WI38 (cell line): ENCODE measurements around the gene BNIP3.
"Not testable (repeated sequence)": the region's sequence is repeated elsewhere in the genome, so short reads cannot be mapped to it uniquely, and the experiment has no call there.

Experiments
- H3K4me3 ChIP-seq: 2 replicates; pipeline ENCODE4 v1.5.1; 2011; ENCODE audit warnings: low read depth, mild to moderate bottlenecking, control low read depth, low read length
- TF ChIP-seq, protein P1 (sequence below): IDR thresholded peaks from 2 replicates; pipeline ENCODE4 v1.5.1; 2012; ENCODE audit warnings: low read depth, mild to moderate bottlenecking, control low read depth, low read length

Gene BNIP3

DNA sequence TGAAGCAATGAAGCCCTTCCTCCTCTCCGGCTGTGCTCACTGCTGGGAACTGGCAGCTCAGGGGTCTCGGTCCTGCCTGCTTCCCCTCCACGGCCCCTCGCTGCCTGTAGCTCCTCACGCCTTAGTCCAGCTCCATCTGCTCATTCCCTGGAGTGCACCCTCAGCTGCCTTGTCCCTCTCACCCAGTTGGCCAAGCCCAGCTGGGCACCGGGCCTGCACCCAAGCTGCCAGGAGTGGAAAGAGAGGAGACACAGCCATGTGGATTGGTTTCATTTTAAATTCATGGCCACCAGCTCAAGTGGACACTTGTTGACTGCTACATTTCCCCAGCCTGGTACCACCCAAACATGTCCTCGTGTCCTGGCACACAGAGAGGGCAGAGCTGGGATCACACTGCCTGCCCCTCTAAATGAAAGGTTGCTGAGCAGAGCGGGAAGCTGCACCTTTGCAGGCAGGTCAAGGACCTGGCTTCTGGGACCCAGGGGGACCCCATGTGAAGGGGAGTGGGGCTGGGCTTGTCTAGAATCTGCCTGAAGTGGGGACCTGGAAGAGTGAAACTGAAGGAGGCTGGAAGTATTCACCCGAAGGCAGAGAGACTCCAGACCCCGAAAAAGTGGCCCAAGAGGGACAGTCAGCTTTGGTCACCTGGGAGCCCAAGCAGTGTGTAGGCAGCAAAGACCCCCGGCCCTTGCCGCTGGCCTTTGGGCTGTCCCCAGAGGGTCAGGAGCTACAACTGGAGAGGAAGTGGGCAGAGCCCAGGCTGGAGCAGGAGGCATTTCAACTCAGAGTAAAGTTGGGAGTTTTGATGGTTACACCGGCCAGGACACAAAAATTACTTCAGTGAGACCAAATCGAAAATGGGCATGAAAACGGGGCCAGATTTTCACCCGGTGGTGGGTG is 15.0 kb upstream of the BNIP3 start:
- TF ChIP-seq, protein P1, sequence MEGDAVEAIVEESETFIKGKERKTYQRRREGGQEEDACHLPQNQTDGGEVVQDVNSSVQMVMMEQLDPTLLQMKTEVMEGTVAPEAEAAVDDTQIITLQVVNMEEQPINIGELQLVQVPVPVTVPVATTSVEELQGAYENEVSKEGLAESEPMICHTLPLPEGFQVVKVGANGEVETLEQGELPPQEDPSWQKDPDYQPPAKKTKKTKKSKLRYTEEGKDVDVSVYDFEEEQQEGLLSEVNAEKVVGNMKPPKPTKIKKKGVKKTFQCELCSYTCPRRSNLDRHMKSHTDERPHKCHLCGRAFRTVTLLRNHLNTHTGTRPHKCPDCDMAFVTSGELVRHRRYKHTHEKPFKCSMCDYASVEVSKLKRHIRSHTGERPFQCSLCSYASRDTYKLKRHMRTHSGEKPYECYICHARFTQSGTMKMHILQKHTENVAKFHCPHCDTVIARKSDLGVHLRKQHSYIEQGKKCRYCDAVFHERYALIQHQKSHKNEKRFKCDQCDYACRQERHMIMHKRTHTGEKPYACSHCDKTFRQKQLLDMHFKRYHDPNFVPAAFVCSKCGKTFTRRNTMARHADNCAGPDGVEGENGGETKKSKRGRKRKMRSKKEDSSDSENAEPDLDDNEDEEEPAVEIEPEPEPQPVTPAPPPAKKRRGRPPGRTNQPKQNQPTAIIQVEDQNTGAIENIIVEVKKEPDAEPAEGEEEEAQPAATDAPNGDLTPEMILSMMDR, result no peak
- H3K4me3 ChIP-seq, result no peak overlapping the region

DNA sequence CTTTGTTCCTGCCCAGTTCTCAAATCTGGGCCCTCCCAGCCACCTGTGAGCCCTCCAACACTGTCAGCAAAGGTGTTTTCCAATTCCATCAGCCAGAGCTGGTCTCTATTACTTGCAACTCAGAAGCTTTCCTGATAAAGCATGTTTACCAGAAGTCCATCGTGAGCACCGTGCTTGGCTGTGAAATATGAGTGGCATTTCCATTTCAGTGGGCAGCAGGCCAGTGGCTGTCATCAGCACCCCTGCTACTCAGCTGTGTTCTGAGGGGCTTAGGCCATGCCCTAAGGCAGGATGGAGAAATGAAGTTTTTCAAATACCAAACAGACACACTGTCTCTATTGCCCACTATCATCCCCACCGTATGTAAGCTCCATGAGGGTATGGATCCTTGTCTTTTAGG is 12.7 kb upstream of the BNIP3 start:
- TF ChIP-seq, protein P1, result no peak
- H3K4me3 ChIP-seq, result no peak overlapping the region

DNA sequence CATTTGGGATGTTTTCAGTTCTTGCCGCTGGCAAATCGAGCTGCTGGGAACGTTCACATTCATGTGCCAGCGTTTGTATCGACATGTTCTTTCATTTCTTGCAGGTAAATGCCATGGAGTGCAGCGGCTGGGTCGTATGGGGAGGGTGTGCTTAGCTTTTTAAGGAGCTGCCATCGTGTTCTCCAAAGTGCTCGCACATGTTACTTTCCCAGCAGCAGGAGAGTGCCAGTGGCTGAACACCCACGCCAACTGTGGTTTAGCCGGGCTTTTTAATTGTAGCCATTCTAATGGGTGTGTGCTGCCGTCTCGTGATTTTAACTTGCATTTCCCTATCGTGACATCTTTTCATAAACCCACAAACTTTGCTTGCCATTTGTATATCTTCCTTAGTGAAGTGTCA is 11.6 kb upstream of the BNIP3 start:
- H3K4me3 ChIP-seq, result no peak overlapping the region
- TF ChIP-seq, protein P1, result no peak

DNA sequence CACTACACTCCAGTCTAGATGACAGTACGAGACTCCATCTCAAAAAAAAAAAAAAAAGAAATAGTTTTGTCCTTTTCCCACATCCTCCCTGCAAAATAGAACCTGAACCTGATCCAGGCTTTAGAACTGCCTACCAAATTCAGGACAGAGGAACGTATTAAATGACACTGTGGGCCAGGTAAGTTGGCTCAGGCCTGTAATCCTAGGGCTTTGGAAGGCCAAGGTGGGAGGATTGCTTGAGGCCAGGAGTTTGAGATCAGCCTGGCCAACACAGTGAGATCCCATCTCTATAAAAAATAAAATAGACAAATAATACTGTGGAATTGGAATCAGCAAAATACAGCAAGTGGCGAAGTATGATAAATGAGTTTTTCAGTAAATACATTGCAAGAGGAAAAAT is 10.0 kb upstream of the BNIP3 start:
- TF ChIP-seq, protein P1, result no peak
- H3K4me3 ChIP-seq, result no peak overlapping the region

DNA sequence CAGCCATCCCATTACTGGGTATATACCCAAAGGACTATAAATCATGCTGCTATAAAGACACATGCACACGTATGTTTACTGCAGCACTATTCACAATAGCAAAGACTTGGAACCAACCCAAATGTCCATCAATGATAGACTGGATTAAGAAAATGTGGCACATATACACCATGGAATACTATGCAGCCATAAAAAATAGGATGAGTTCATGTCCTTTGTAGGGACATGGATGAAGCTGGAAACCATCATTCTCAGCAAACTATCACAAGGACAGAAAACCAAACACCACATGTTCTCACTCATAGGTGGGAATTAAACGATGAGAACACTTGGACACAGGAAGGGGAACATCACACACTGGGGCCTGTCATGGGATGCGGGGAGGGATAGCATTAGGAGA is 6.1 kb upstream of the BNIP3 start:
- H3K4me3 ChIP-seq, result not testable (repeated sequence)

DNA sequence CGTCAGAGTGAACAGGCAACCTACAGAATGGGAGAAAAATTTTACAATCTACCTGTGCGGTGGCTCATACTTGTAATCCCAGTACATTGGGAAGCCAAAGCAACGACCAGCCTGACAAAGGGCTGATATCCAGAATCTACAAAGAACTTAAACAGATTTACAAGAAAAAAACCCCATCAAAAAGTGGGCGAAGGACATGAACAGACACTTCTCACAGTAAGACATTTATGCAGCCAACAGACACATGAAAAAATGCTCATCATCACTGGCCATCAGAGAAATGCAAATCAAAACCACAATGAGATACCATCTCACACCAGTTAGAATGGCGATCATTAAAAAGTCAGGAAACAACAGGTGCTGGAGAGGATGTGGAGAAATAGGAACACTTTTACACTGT is 5.6 kb upstream of the BNIP3 start:
- H3K4me3 ChIP-seq, result not testable (repeated sequence)

DNA sequence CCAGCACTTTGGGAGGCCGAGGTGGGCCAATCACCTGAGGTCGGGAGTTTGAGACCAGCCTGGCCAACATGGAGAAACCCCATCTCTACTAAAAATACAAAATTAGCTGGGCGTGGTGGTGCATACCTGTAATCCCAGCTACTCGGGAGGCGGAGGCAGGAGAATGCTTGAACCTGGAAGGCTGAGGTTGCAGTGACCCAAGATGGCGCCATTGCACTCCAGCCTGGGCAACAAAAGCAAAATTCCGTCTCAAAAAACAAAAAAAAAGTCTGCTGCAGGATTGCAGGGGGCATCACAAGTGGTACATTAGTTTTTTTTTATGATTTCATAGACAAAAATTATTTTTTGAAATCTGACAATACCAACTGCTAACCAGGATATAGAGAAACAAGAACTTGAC is 5.1 kb upstream of the BNIP3 start:
- H3K4me3 ChIP-seq, result not testable (repeated sequence)

DNA sequence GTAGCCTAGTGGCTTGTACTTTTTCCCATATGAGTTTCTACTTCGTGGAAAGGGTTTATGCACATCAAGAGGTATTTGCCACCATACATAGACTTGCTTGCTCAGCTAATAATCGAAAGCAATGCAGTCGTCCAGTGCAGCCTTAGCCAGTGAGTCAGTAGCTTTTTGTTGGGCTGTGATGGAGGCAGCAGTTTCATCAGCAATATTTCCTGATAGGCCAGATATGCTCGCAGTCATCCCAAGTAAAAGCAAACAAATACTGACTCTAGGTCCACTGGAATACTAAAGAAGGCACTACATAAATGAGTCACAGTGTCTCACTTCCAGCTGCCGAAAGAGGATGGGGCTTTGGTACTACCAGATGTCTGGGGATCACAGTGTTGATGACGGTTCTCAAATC is 2.1 kb upstream of the BNIP3 start:
- H3K4me3 ChIP-seq, result no peak overlapping the region
- TF ChIP-seq, protein P1, result no peak

DNA sequence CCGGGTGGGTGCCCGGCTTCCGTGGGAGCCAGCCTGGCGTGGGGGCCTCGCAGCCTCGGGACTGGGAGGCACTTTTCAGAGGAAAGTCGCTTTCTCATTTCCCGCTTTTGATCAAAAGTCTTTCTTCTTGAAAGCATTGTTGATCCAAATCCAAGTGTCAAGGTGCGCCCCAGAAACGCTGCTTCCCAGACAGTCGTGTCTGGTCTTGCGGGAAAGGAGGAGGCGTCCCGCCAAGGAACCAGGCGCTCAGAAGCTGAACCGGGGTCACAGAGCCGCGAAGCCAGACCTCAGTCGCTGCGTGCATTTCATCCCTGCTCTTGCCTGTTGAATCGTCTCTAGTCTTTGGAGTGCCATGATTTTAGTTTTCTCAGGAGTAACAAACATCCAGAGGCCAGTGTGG is 1.1 kb upstream of the BNIP3 start:
- H3K4me3 ChIP-seq, result peak overlapping the region; percentile 66
- TF ChIP-seq, protein P1, result no peak
